K562 (cell line): ENCODE results near the gene CAMK1D.

Experiments used
- CREB1 ChIP-seq, 2 experiments: sonication (generic) in 1 of 2; formaldehyde crosslinking in 1 of 2; IDR thresholded peaks; 2 replicates each; pipeline versions ENCODE4 v1.6.1 to v1.8.0; 2012 to 2022; ENCODE audit warnings: inconsistent platforms in 1 of 2, mild to moderate bottlenecking in 1 of 2, missing genetic modification reagents in 1 of 2, moderate library complexity in 1 of 2
- GABPA ChIP-seq: fragments of 200-800 bp; sonication (Bioruptor generic); conservative IDR thresholded peaks from 2 replicates; pipeline ENCODE4 v1.6.1; 2016; ENCODE audit warnings: low read depth, missing genetic modification characterization, missing compliant biosample characterization
- L3MBTL2 ChIP-seq: fragments of 450-650 bp; IDR thresholded peaks from 2 replicates; pipeline ENCODE4 v1.6.1; 2016; ENCODE audit warnings: mild to moderate bottlenecking, moderate library complexity
- NFIX ChIP-seq: fragments of 250-450 bp; sonication (Bioruptor Pico); IDR thresholded peaks from 2 replicates; pipeline ENCODE4 v1.4.0; 2020; ENCODE audit warnings: low read depth, mild to moderate bottlenecking, moderate library complexity
- POLR2A ChIP-seq: fragments of 450-650 bp; conservative IDR thresholded peaks from 2 replicates; pipeline ENCODE4 v1.6.1; 2016
- PREB ChIP-seq: sonication (generic); formaldehyde crosslinking; IDR thresholded peaks from 2 replicates; pipeline ENCODE4 v1.8.1; 2023; ENCODE audit warnings: mild to moderate bottlenecking, missing genetic modification reagents
- REST ChIP-seq, 2 experiments: fragments of 450-650 bp; formaldehyde crosslinking in 1 of 2; IDR thresholded peaks; 2 replicates each; pipeline versions ENCODE4 v1.4.0 to v1.6.1; 2014 to 2020; ENCODE audit warnings: mild to moderate bottlenecking in 2 of 2, borderline replicate concordance in 1 of 2, low read depth in 1 of 2
- RFX1 ChIP-seq: fragments of 450-650 bp; IDR thresholded peaks from 2 replicates; pipeline ENCODE4 v1.6.1; 2016; ENCODE audit warnings: mild to moderate bottlenecking, moderate library complexity
- THRB ChIP-seq: fragments of 450-650 bp; formaldehyde crosslinking; conservative IDR thresholded peaks from 2 replicates; pipeline ENCODE4 v1.4.0; 2022; ENCODE audit warnings: mild to moderate bottlenecking, missing genetic modification characterization
- TF ChIP-seq, protein P1 (sequence below): sonication (generic); formaldehyde crosslinking; IDR thresholded peaks from 2 replicates; pipeline ENCODE4 v1.5.0; 2020; ENCODE audit warnings: missing genetic modification reagents
- TF ChIP-seq, protein P2 (sequence below): fragments of 200-800 bp; sonication (Bioruptor generic); IDR thresholded peaks from 2 replicates; pipeline ENCODE4 v1.6.1; 2017; ENCODE audit warnings: missing genetic modification characterization, missing compliant biosample characterization
- TF ChIP-seq, protein P3 (sequence below), 3 experiments: IDR thresholded peaks in 2 of 3; conservative IDR thresholded peaks in 1 of 3; 2 replicates each; pipeline ENCODE4 v1.5.1; 2011 to 2012; ENCODE audit warnings: low read length in 3 of 3, mild to moderate bottlenecking in 3 of 3, control low read depth in 2 of 3, improper control_type of control experiment in 1 of 3, inconsistent platforms in 1 of 3, low read depth in 1 of 3, mixed read lengths in 1 of 3, moderate library complexity in 1 of 3; ENCODE audit not compliant: insufficient read depth in 2 of 3

GRCh38 chr10:12638103-12638502 is 288.8 kb downstream of the CAMK1D start:
- no peak for TF ChIP-seq REST (IDR thresholded peaks at IDR 0.05; ENCODE audit: borderline replicate concordance)
- no peak for TF ChIP-seq REST (CRISPR knock-in tag; IDR thresholded peaks at IDR 0.05; ENCODE audit: low read depth)
- TF ChIP-seq POLR2A: no peak
- no peak for TF ChIP-seq PREB (CRISPR knock-in tag)
- TF ChIP-seq, protein P1, sequence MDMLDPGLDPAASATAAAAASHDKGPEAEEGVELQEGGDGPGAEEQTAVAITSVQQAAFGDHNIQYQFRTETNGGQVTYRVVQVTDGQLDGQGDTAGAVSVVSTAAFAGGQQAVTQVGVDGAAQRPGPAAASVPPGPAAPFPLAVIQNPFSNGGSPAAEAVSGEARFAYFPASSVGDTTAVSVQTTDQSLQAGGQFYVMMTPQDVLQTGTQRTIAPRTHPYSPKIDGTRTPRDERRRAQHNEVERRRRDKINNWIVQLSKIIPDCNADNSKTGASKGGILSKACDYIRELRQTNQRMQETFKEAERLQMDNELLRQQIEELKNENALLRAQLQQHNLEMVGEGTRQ (CRISPR knock-in tag): no peak
- TF ChIP-seq GABPA: no peak
- no peak for TF ChIP-seq THRB (CRISPR knock-in tag)
- TF ChIP-seq L3MBTL2: no peak
- TF ChIP-seq, protein P2, sequence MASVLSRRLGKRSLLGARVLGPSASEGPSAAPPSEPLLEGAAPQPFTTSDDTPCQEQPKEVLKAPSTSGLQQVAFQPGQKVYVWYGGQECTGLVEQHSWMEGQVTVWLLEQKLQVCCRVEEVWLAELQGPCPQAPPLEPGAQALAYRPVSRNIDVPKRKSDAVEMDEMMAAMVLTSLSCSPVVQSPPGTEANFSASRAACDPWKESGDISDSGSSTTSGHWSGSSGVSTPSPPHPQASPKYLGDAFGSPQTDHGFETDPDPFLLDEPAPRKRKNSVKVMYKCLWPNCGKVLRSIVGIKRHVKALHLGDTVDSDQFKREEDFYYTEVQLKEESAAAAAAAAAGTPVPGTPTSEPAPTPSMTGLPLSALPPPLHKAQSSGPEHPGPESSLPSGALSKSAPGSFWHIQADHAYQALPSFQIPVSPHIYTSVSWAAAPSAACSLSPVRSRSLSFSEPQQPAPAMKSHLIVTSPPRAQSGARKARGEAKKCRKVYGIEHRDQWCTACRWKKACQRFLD (CRISPR knock-in tag): no peak
- TF ChIP-seq RFX1: no peak
- TF ChIP-seq, protein P3, sequence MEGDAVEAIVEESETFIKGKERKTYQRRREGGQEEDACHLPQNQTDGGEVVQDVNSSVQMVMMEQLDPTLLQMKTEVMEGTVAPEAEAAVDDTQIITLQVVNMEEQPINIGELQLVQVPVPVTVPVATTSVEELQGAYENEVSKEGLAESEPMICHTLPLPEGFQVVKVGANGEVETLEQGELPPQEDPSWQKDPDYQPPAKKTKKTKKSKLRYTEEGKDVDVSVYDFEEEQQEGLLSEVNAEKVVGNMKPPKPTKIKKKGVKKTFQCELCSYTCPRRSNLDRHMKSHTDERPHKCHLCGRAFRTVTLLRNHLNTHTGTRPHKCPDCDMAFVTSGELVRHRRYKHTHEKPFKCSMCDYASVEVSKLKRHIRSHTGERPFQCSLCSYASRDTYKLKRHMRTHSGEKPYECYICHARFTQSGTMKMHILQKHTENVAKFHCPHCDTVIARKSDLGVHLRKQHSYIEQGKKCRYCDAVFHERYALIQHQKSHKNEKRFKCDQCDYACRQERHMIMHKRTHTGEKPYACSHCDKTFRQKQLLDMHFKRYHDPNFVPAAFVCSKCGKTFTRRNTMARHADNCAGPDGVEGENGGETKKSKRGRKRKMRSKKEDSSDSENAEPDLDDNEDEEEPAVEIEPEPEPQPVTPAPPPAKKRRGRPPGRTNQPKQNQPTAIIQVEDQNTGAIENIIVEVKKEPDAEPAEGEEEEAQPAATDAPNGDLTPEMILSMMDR (IDR thresholded peaks at IDR 0.05 in 2 of 3, conservative IDR thresholded peaks at IDR 0.05 in 1 of 3; ENCODE audit: insufficient read depth in 2 of 3, low read depth in 1 of 3, low read length in 3 of 3): no peak
- no peak for TF ChIP-seq CREB1 (IDR thresholded peaks at IDR 0.05)
- no peak for TF ChIP-seq CREB1 (CRISPR knock-in tag; IDR thresholded peaks at IDR 0.05)
- TF ChIP-seq NFIX (CRISPR knock-in tag): no peak
